ENCODE measurements around the gene ZFPM1. TPM values are rescaled to one million over a fixed set of nuclear protein-coding genes. Genes with fewer than 3 reads are reported as not detected.
A peak's percentile ranks its signal among the peaks of the same experiment; 100 is the strongest.

Gene ZFPM1
- 1 to 10 TPM in 1 of 2 donors, under 1 TPM in 1; 0.59 to 4.3 TPM for total RNA-seq
- polyA plus RNA-seq (ENCODE audit: insufficient read length in 2 of 2): 1 to 10 TPM; 7.1 to 8.7 TPM
- long read RNA-seq, donor 1: 0 reads
- long read RNA-seq, donor 2: 0 reads
- long read RNA-seq, donor 3, partial matches to known transcripts: 0 of 1 reads
- long read RNA-seq, donor 3, other reads (novel, unspliced or antisense): 0 of 1 reads
- long read RNA-seq, donor 4, partial matches to known transcripts: 0 of 1 reads
- long read RNA-seq, donor 4, other reads (novel, unspliced or antisense): 0 of 1 reads

GRCh38 chr16:88453217-88453531 lies at the start of gene ZFPM1:
ZFPM1 (plus strand) TSS chr16:88453280; CDS start chr16:88453639, 359 bp downstream.
- Histone ChIP-seq H3K4me1 (ENCODE audit: control insufficient read depth, insufficient read depth, low read length) (peaks cover 48% of the 10 kb centered on the region), H3K4me3 (ENCODE audit: low read depth, low read length) (peak within 1 kb of the TSS; percentile 58), H3K27me3 (ENCODE audit: control insufficient read depth, insufficient read depth, low read length) (peaks cover 13% of the 10 kb centered on the region), H3K36me3 (ENCODE audit: control insufficient read depth, insufficient read depth, low read length) (peaks cover 4% of the 10 kb centered on the region), H3K9me3 (ENCODE audit: control insufficient read depth, insufficient read depth, low read length) (no peaks in the 10 kb centered on the region), H3K27ac (ENCODE audit: low read depth, low read length) (no peak within 1 kb of the TSS)
- under 1% methylated on average over 57 of the region's 57 CpGs for WGBS (ENCODE audit: insufficient coverage)
- no peak for DNase-seq (ENCODE audit: low read depth in 4 of 6, low spot score in 6 of 6)

DNA sequence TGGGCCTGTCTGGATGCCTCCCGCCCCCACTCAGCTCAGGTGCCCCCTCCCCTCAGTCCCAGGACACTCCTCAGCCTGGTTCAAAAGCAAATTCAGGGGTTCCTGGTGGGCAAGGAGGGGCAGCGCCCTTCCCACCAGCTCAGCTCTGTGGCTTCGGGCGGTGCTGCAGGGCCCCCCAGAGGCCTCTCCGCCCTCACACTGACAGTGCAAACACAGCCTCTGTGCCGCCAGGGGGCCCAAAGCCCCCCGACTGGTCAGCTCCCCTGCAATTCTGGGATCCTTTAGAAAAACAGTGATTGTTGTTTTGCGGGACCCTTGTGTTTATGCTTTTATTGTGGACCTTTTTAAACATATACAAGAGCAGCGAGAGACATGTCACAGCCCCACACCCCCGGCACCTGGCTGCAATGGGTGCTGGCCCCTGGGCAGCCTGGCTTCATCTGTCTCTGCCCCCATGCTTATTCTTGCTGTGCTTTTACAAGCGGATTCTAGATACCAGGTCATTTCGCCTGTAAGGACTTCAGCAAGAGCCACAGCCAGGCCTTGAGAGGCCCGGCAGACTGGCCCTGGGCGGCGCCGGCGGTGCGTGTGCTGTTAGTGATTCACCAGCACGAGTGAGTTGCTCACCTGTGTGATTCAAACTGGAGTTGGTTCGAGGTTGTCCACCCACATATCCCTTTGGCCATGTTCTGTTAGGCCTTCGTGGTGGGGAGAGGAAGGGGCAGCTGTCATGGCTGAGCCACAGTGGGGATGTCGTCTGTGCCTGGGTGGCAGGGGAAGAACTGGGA lies 49.1 kb upstream of the ZFPM1 start:
- WGBS (ENCODE audit: insufficient coverage): 69% methylated on average over 15 of the region's 22 CpGs
- Histone ChIP-seq H3K4me3 (ENCODE audit: low read depth, low read length) (no peak overlapping the region), H3K36me3 (ENCODE audit: control insufficient read depth, insufficient read depth, low read length) (peaks cover 25% of the 10 kb centered on the region), H3K9me3 (ENCODE audit: control insufficient read depth, insufficient read depth, low read length) (no peaks in the 10 kb centered on the region), H3K27ac (ENCODE audit: low read depth, low read length) (no peak overlapping the region), H3K4me1 (ENCODE audit: control insufficient read depth, insufficient read depth, low read length) (peaks cover 46% of the 10 kb centered on the region), H3K27me3 (ENCODE audit: control insufficient read depth, insufficient read depth, low read length) (no peaks in the 10 kb centered on the region)
- no peak for DNase-seq (ENCODE audit: low read depth in 4 of 6, low spot score in 6 of 6)

DNA sequence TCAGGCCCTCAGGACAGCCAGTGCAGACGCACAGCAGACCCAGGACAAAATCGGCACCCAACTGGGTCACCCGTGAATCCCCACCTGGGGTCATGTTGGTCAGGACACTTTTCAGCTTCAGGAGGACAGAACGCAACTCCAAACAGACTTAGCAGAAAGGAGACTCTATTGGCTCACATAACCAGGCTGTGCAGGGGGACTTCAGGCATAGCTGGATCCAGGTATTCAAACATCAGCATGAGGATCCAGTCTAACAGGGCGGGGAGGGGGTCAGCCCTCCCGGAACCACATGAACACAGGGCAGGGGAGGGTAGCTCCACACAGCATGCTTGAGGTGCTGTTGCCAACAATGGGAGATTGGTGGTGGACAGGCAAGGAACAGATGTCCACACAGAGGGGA lies 48.3 kb upstream of the ZFPM1 start:
- H3K36me3 ChIP-seq (ENCODE audit: control insufficient read depth, insufficient read depth, low read length): peaks cover 23% of the 10 kb centered on the region
- no peak overlapping the region for H3K4me3 ChIP-seq (ENCODE audit: low read depth, low read length)
- no peaks in the 10 kb centered on the region for H3K9me3 ChIP-seq (ENCODE audit: control insufficient read depth, insufficient read depth, low read length)
- DNase-seq (ENCODE audit: low read depth in 4 of 6, low spot score in 6 of 6): no peak
- H3K27ac ChIP-seq (ENCODE audit: low read depth, low read length): no peak overlapping the region
- H3K27me3 ChIP-seq (ENCODE audit: control insufficient read depth, insufficient read depth, low read length): no peaks in the 10 kb centered on the region
- H3K4me1 ChIP-seq (ENCODE audit: control insufficient read depth, insufficient read depth, low read length): peaks cover 44% of the 10 kb centered on the region
- 80% methylated on average over 6 of the region's 6 CpGs for WGBS (ENCODE audit: insufficient coverage)

DNA sequence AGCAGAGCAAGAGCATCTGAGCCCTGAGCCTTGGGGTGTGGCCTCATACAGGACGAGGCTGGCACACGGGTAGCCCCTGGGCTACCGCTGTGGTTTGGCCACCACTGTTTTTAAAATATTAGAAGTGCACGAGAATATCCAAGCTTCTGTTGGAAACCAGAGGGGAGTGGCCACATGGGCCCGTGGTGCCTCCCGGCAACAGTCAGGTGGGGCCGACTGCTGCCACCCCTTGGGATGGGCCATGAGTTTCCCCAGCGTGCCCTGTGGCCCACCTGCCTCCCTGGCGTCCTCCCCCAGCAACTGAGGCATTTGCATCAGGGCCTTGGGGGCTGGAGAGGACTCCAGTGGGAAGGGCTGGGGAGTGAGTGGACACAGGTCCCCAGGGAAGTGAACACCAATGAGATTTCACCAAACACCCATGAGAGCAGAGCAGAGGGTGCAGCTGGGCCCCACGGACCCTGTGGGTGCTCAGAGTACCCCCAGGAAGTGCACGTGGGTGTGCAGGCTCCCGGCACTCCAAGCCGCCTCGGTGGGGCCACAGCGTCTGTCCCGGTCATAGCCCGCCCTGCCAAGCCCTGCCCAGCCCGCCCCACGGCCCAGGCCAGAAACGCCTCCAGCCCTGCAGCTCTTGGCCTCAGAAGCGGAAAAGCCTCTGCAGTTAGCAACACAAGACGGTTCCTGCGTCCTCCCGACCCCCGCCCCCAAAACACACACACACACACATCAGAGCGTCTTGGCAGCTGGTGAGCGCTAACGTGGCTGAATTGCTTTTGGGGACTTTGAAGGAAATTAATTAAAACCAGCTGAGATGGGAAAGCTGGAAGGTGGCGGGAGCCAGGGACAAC lies 47.6 kb upstream of the ZFPM1 start:
- Histone ChIP-seq H3K27ac (ENCODE audit: low read depth, low read length) (peak overlapping the region; percentile 72), H3K4me3 (ENCODE audit: low read depth, low read length) (no peak overlapping the region), H3K36me3 (ENCODE audit: control insufficient read depth, insufficient read depth, low read length) (peaks cover 16% of the 10 kb centered on the region), H3K9me3 (ENCODE audit: control insufficient read depth, insufficient read depth, low read length) (no peaks in the 10 kb centered on the region), H3K4me1 (ENCODE audit: control insufficient read depth, insufficient read depth, low read length) (peaks cover 41% of the 10 kb centered on the region), H3K27me3 (ENCODE audit: control insufficient read depth, insufficient read depth, low read length) (no peaks in the 10 kb centered on the region)
- WGBS (ENCODE audit: insufficient coverage): 53% methylated on average over 24 of the region's 29 CpGs
- DNase-seq (ENCODE audit: low read depth in 4 of 6, low spot score in 6 of 6): peak in 3 of 6 donors; percentile 33 to 76 (median 61)

- 70% methylated on average over 32 of the region's 39 CpGs for WGBS (ENCODE audit: insufficient coverage)
- Histone ChIP-seq H3K27me3 (ENCODE audit: control insufficient read depth, insufficient read depth, low read length) (no peaks in the 10 kb centered on the region), H3K36me3 (ENCODE audit: control insufficient read depth, insufficient read depth, low read length) (peaks cover 21% of the 10 kb centered on the region), H3K9me3 (ENCODE audit: control insufficient read depth, insufficient read depth, low read length) (no peaks in the 10 kb centered on the region), H3K27ac (ENCODE audit: low read depth, low read length) (peak overlapping the region; percentile 72), H3K4me3 (ENCODE audit: low read depth, low read length) (no peak overlapping the region), H3K4me1 (ENCODE audit: control insufficient read depth, insufficient read depth, low read length) (peaks cover 41% of the 10 kb centered on the region)
- peak in 2 of 6 donors; percentile 23 to 49 for DNase-seq (ENCODE audit: low read depth in 4 of 6, low spot score in 6 of 6)
These were observed 46.7 kb upstream of the ZFPM1 start for GRCh38 chr16:88406096-88407041.

- Histone ChIP-seq H3K27me3 (ENCODE audit: control insufficient read depth, insufficient read depth, low read length) (no peaks in the 10 kb centered on the region), H3K9me3 (ENCODE audit: control insufficient read depth, insufficient read depth, low read length) (no peaks in the 10 kb centered on the region), H3K36me3 (ENCODE audit: control insufficient read depth, insufficient read depth, low read length) (peaks cover 24% of the 10 kb centered on the region), H3K4me3 (ENCODE audit: low read depth, low read length) (no peak overlapping the region), H3K27ac (ENCODE audit: low read depth, low read length) (no peak overlapping the region), H3K4me1 (ENCODE audit: control insufficient read depth, insufficient read depth, low read length) (peaks cover 41% of the 10 kb centered on the region)
- 92% methylated on average over 20 of the region's 20 CpGs for WGBS (ENCODE audit: insufficient coverage)
- DNase-seq (ENCODE audit: low read depth in 4 of 6, low spot score in 6 of 6): no peak
These were observed 46.0 kb upstream of the ZFPM1 start for GRCh38 chr16:88407042-88407420.

DNA sequence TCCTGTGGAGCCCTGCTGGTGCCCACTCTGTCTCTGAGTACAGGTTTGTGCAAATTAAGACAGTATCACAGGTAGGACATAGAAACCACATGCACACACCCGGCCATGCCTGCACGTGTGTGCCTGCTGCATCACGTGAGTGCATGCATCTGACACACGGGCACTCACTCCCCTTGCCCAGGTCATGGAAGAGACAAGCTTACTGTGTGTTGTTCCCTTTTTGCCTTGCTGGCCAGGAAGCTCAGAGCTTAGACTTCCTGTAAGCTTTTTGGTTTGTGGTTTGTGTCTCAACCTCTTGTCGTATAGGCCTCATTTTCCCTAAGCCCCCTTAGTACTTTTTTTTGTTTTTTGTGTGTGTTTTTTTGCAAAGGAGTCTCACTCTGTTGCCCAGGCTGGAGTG lies 45.3 kb upstream of the ZFPM1 start:
- DNase-seq (ENCODE audit: low read depth in 4 of 6, low spot score in 6 of 6): no peak
- Histone ChIP-seq H3K9me3 (ENCODE audit: control insufficient read depth, insufficient read depth, low read length) (no peaks in the 10 kb centered on the region), H3K4me3 (ENCODE audit: low read depth, low read length) (no peak overlapping the region), H3K27ac (ENCODE audit: low read depth, low read length) (no peak overlapping the region), H3K36me3 (ENCODE audit: control insufficient read depth, insufficient read depth, low read length) (peaks cover 25% of the 10 kb centered on the region), H3K4me1 (ENCODE audit: control insufficient read depth, insufficient read depth, low read length) (peaks cover 44% of the 10 kb centered on the region), H3K27me3 (ENCODE audit: control insufficient read depth, insufficient read depth, low read length) (no peaks in the 10 kb centered on the region)
- 88% methylated on average over 4 of the region's 5 CpGs for WGBS (ENCODE audit: insufficient coverage)

- Histone ChIP-seq H3K27ac (ENCODE audit: low read depth, low read length) (no peak overlapping the region), H3K27me3 (ENCODE audit: control insufficient read depth, insufficient read depth, low read length) (no peaks in the 10 kb centered on the region), H3K4me3 (ENCODE audit: low read depth, low read length) (no peak overlapping the region), H3K36me3 (ENCODE audit: control insufficient read depth, insufficient read depth, low read length) (peaks cover 29% of the 10 kb centered on the region), H3K9me3 (ENCODE audit: control insufficient read depth, insufficient read depth, low read length) (no peaks in the 10 kb centered on the region), H3K4me1 (ENCODE audit: control insufficient read depth, insufficient read depth, low read length) (peaks cover 43% of the 10 kb centered on the region)
- 73% methylated on average over 13 of the region's 15 CpGs for WGBS (ENCODE audit: insufficient coverage)
- no peak for DNase-seq (ENCODE audit: low read depth in 4 of 6, low spot score in 6 of 6)
These were observed 44.4 kb upstream of the ZFPM1 start for GRCh38 chr16:88408561-88409142.

All from spinal cord (tissue), 10 donors.